Fibroblast of pulmonary artery (primary cell): ENCODE results near the gene PDGFA.

Source experiments
- DNase-seq: peaks from one replicate; pipeline ENCODE4 v3.0.0-alpha.2; 2010; ENCODE audit warnings: low read depth
- H3K4me3 ChIP-seq: replicated peaks from 2 replicates; pipeline ENCODE4 v1.5.1; 2011; ENCODE audit warnings: low read depth, mild to moderate bottlenecking, control low read depth, low read length, moderate library complexity
- TF ChIP-seq, protein P1 (sequence below): IDR thresholded peaks from 2 replicates; pipeline ENCODE4 v1.5.1; 2011; ENCODE audit warnings: mild to moderate bottlenecking, control low read depth, low read length, inconsistent platforms; ENCODE audit errors: missing control alignments

The PDGFA gene

DNA sequence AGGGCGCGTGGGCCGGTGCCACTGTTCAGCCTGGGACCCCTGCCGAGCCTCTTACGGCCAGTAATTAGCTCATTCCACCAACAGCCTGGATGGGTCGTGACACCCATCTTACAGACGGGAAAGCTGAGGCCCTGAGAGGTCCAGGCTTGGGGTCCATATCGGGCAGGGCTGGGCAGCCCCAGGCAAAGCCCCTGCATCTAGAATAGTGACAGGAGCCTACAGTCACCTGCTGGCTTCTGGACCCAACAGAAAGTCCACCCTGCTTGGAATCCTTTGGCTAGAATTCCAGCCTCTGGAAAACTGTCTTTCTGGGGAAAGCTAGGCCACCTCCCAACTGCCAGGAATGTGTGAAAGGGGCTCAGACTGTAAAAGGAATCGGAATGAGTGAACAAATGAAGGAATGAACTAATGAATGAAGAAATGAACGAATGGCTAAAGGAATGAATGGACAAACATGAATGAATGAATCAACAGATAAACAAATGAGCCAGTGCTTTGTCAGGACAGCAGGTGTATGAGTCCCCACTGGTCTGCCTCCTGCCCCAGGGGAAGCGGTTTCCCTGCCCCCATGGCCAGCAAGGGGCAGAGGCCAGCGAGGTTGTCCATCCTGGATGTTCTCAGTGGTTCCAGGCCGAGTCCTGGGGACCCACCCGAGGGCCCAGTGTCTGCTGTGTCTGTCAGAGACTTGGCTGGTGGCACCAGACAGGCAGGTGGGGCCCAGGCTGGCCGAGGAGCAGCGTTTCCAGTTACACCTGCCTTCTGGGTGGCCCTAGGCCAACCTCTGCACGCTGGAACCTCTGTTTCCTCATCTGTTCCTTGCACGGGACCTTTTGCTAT lies 24.1 kb upstream of the PDGFA start:
- TF ChIP-seq, protein P1, sequence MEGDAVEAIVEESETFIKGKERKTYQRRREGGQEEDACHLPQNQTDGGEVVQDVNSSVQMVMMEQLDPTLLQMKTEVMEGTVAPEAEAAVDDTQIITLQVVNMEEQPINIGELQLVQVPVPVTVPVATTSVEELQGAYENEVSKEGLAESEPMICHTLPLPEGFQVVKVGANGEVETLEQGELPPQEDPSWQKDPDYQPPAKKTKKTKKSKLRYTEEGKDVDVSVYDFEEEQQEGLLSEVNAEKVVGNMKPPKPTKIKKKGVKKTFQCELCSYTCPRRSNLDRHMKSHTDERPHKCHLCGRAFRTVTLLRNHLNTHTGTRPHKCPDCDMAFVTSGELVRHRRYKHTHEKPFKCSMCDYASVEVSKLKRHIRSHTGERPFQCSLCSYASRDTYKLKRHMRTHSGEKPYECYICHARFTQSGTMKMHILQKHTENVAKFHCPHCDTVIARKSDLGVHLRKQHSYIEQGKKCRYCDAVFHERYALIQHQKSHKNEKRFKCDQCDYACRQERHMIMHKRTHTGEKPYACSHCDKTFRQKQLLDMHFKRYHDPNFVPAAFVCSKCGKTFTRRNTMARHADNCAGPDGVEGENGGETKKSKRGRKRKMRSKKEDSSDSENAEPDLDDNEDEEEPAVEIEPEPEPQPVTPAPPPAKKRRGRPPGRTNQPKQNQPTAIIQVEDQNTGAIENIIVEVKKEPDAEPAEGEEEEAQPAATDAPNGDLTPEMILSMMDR = no peak
- H3K4me3 ChIP-seq = no peak overlapping the region

DNA sequence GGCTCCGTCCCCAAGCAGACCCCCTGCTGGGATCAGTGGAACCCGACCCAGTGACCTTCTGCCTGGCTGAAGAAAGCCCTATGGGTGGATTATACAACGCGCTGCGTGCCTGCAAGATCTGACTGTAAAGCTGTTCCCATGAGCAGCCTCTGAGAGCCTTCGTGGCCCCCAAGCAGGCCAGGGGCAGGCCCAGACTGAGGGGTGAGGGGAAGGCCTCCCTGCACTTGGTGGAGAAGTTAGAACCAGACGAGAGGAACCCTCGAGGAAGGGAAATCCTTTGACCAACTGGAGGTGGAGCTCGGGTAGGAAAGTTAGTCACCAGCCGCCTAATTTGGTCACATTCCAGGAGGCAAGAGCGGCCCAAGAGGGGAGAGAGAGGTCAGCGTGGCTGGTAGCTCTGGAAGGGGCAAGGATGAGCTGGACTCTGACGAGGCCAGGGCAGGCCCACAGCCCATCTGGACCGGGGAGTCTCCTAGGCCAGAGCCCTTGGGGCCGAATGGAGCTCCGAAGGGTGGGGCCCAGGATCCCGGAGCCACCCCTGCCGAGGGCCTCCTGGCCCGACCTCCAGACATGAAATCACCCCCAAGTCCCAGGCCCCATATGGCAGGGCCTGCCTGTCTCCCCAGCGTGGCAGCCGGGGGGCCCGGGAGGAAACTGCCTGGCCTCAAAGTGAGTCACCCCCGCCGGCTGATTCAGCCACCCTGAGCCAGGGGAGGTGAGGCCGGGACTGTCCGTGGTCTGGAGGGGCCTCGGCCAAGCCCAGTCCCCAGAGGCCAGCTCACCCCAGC lies 23.3 kb upstream of the PDGFA start:
- no peak overlapping the region for H3K4me3 ChIP-seq
- peak; percentile 78 for DNase-seq
- TF ChIP-seq, protein P1 = no peak

More for the DNA sequence above, 24.1 kb upstream of the PDGFA start:
- no peak for DNase-seq

DNA sequence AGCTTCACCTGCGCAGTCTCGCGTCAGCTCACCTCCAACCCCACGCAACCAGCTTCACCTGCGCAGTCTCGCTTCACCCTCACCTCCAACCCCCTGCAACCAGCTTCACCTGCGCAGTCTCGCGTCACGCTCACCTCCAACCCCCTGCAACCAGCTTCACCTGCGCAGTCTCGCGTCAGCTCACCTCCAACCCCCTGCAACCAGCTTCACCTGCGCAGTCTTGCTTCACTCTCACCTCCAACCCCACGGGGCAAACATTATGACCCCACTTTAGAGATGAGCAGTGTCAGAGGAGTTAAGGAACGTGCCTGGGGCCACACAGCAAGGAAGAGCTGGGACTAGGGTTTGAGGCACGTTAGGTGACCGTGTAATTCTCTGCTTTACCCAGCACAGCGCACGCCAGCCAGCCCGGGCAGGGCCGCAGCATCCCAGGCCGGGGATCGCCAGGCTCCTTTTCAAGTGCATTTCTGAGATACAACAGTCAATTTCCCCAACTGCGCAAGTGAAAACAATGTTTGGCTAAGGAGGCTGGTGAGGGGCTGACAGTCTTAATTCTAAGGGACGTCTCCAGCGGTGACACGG lies 22.6 kb upstream of the PDGFA start:
- TF ChIP-seq, protein P1 = no peak
- no peak overlapping the region for H3K4me3 ChIP-seq
- no peak for DNase-seq

DNA sequence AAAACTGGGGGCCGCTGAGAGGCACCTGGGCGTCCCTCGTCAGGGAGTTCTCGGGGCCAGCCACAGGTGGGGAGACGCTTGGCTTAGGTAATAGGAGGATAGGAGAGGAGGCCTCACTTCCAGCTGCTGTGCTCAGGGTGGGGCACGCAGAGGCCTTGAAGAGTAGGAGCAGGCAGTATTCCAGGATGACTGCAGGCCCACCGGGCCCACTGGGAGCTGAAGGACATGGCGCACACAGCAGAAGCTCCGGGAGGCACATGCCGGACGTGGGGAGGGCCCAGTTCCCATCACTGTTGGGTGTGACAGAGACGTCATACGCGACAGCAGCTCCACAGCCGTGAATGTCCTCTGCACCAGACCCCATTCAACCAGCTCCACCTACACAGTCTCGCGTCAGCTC lies 22.0 kb upstream of the PDGFA start:
- no peak for DNase-seq
- TF ChIP-seq, protein P1 = no peak
- no peak overlapping the region for H3K4me3 ChIP-seq

DNA sequence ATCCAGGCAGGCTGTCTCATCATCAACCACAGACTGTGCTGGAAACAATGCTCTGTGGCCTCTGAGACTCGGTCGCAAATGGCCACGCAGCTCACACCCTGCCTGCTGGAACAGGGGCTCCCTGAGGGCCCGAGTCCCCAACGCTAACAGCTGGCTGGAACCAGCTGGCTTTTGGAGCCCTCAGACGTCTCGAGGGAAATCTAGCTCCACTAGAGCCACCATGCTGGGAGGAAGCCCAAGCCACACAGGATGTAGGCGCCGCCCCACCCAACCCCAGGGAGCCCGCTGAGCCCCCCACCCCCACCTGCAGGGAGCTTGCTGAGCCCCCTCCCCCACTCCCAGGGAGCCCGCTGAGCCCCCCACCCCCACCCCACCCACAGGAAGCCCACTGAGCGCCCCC lies 21.4 kb upstream of the PDGFA start:
- DNase-seq = no peak
- TF ChIP-seq, protein P1 = no peak
- H3K4me3 ChIP-seq = no peak overlapping the region

DNA sequence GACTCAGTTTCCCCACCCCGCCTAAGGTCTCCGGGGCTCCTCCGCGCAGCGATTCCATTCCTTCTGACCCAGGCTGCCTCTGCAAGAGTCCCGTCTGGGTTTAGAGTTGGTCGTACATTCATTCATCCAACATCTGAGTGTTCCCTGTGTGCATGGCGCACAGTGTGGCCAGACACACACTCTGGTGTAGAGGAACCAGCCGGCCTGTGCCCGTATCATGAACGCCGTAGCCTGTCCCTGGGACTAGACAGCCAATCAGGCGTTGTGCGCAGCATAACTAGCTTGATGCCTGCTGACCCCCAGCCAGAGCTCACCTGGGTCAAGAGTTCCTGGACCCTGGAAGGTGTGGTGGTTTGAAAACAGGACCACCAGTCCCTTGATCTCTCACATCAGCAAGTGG lies 20.9 kb upstream of the PDGFA start:
- no peak overlapping the region for H3K4me3 ChIP-seq
- no peak for DNase-seq
- TF ChIP-seq, protein P1 = no peak
